Psoas muscle (tissue), 8 donors: ENCODE measurements around the gene IPO4. TPM values are rescaled to one million over a fixed set of nuclear protein-coding genes. Genes with fewer than 3 reads are reported as not detected.
A peak's percentile ranks its signal among the peaks of the same experiment; 100 is the strongest.
"Not testable (repeated sequence)": the region's sequence is repeated elsewhere in the genome, so short reads cannot be mapped to it uniquely, and the experiment has no call there.

ENCODE experiments used
- ATAC-seq, 4 donors: fragments of 200-7000 bp; cut with Tn5 transposase; one replicate each; pipeline ENCODE4 v1.9.1; 2020; ENCODE audit warnings: moderate library complexity in 3 of 4, mild to moderate bottlenecking in 2 of 4
- DNase-seq, 2 donors: peaks; one replicate each; pipeline ENCODE4 v3.0.0-alpha.2; 2020
- H3K27ac ChIP-seq: fragments of 200-600 bp; one replicate; pipeline ENCODE4 v1.8.0; 2022
- H3K27me3 ChIP-seq, 3 donors: fragments of 200-600 bp in 1 of 3; one replicate each; pipeline versions ENCODE4 v1.6.1 to v1.8.0; 2013 to 2022; ENCODE audit warnings: low read length in 2 of 3, mild to moderate bottlenecking in 2 of 3, moderate library complexity in 1 of 3; ENCODE audit not compliant: insufficient read depth in 3 of 3
- H3K36me3 ChIP-seq, 2 donors: fragments of 200-600 bp in 1 of 2; one replicate each; pipeline versions ENCODE4 v1.6.1 to v1.8.0; 2013 to 2022; ENCODE audit warnings: low read depth in 1 of 2, mild to moderate bottlenecking in 1 of 2, moderate library complexity in 1 of 2; ENCODE audit not compliant: insufficient read depth in 1 of 2
- H3K4me1 ChIP-seq: fragments of 200-600 bp; one replicate; pipeline ENCODE4 v1.8.0; 2022
- H3K4me3 ChIP-seq: fragments of 200-600 bp; one replicate; pipeline ENCODE4 v1.8.0; 2022; ENCODE audit warnings: mild to moderate bottlenecking
- H3K9me3 ChIP-seq: fragments of 200-600 bp; one replicate; pipeline ENCODE4 v1.8.0; 2022
- CTCF ChIP-seq: fragments of 200-600 bp; IDR thresholded peaks from one replicate; pipeline ENCODE4 v1.8.0; 2022; ENCODE audit warnings: antibody characterized with exemption
- WGBS, 3 donors: extraction: QIAGEN DNeasy Blood & Tissue Kit; methylation state at CpG; one replicate each; pipeline versions ENCODE4 v1.1.6 to v1.1.7; 2013; 5-methylcytosine and 5-hydroxymethylcytosine counted together
- intact Hi-C, 2 donors: fragments of 100-400 bp; cut with DNase I; formaldehyde crosslinking; loops; one replicate each; pipeline versions ENCODE4 v1.11.0 to v1.14.2; 2022
- polyA plus RNA-seq, 3 donors: library from polyadenylated mRNA; stranded (reverse); fragments of 200-250 nt; gene quantifications; one replicate each; pipeline ENCODE4 v1.2.3, GENCODE V29; 2013
- total RNA-seq, 4 donors: library from RNA; stranded (reverse); fragmentation: NEBNext Ultra II Directional in 2 of 4; extraction: Animal tissue kit (Norgen Biotek cat#: 25700) in 2 of 4; gene quantifications; one replicate each; pipeline versions ENCODE4 v1.2.1 to v1.2.4, GENCODE V29; 2021 to 2023
- donor health status: healthy with polysubstance abuse.
- donor health status: DM: no; HTN: no; CAD: no; lungs with moderate emphysema.
- donor health status: Bipolar disorder and iron deficiency.
- donor health status: healthy.
- donor health status: DM: yes; HTN: yes; CAD: no.
- donor health status: DM: no; HTN: no; CAD: no.
- donor health status: DM: no; HTN: no; CAD: no.
- donor health status: DM: yes; HTN: yes; CAD: no.

IPO4 gene
- total and polyA plus RNA-seq, 7 donors = 28.8 to 99.7 (median 62.4) TPM

- no peak for ATAC-seq
- DNase-seq = no peak
- 44 to 58% (median 53%) methylated on average over 1 of the region's 1 CpG for WGBS, 3 donors
- Histone ChIP-seq H3K27ac (no peak overlapping the region), H3K27me3 (no peaks in the 10 kb centered on the region), H3K4me1 (peaks cover 12% of the 10 kb centered on the region), H3K4me3 (no peak overlapping the region), H3K9me3 (no peaks in the 10 kb centered on the region), H3K36me3 (peaks cover 0 to 24% of the 10 kb centered on the region in 2 donors)
- intact Hi-C loops = no loop called here
- no peak for TF ChIP-seq CTCF
Observed at GRCh38 chr14:24226473-24226872, 37.9 kb upstream of the IPO4 start.

DNA sequence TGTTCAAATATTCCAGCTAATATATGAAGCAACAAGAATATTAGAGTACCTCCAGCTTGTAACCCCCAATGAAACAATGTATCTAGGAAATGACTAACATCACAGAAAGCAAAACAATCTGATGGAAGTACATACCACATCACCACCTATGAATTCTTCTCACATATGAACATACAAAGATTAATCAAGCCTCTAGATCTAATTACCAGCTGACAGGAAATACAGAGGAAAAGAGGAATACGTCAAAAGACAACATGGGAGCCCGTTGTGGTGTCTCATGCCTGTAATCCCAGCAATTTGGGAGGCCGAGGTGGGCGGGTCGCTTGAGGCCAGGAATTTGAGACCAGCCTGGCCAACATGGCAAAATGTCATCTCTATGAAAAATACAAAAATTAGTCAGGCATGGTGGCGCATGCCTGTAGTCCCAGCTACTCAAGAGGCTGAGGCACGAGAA lies 36.0 kb upstream of the IPO4 start:
- Histone ChIP-seq H3K4me3 (no peak overlapping the region), H3K36me3 (peaks cover 0 to 22% of the 10 kb centered on the region in 2 donors), H3K27ac (peak overlapping the region; percentile 53), H3K27me3 (no peaks in the 10 kb centered on the region), H3K9me3 (no peaks in the 10 kb centered on the region), H3K4me1 (peaks cover 3% of the 10 kb centered on the region)
- intact Hi-C loops = no loop called here
- no peak for TF ChIP-seq CTCF
- ATAC-seq (peak in 2 of 4 donors; percentile 31), DNase-seq (no peak)
- 61 to 74% (median 68%) methylated on average over 7 of the region's 7 CpGs for WGBS, 3 donors

DNA sequence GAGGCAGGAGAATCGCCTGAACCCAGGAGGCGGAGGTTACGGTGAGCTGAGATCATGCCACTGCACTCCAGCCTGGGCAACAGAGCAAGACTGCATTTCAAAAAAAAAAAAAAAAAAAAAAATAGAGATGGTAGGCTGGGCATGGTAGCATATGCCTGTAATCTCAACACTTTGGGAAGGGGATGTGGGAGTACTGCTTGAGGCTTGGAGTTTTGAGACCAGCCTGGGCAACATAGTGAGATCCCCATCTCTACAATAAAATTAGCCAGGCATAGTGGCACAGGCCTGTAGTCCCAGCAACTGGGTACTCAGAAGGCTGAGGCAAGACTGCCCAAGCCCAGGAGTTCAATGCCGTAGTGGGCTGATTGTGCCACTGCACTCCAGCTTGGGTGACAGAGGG lies 34.4 kb upstream of the IPO4 start:
- DNase-seq, H3K4me1 ChIP-seq, ATAC-seq, intact Hi-C loops, H3K27me3 ChIP-seq, H3K4me3 ChIP-seq, H3K27ac ChIP-seq, H3K9me3 ChIP-seq: not testable (repeated sequence)
- H3K36me3 ChIP-seq = peaks cover 0 to 16% of the 10 kb centered on the region in 2 donors
- 98 to 100% (median 99%) methylated on average over 4 of the region's 4 CpGs for WGBS, 3 donors

DNA sequence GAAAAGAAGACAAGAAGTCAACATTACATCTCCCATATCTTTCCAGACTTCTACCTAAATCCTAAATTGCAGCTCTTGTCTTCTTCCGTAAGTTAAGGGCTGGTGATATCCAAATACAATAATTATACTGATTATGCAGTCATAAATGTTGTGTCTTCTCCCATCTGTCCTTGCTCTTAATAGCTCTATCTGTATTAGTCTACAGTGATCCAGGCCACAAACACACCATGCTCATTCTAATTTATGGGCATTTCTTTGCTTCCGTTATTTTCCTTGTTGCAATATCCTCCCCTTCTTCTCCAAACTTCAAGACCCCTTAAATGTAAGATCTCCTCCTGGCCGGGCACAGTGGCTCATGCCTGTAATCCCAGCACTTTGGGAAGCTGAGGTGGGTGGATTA lies 30.9 kb upstream of the IPO4 start:
- Histone ChIP-seq H3K36me3 (peaks cover 3 to 21% of the 10 kb centered on the region in 2 donors), H3K4me3 (no peak overlapping the region), H3K27ac (no peak overlapping the region), H3K4me1 (peaks cover 8% of the 10 kb centered on the region), H3K27me3 (no peaks in the 10 kb centered on the region), H3K9me3 (no peaks in the 10 kb centered on the region)
- 55 to 61% (median 58%) methylated on average over 3 of the region's 3 CpGs for WGBS, 3 donors
- no peak for DNase-seq
- intact Hi-C loops = no loop called here
- no peak for TF ChIP-seq CTCF
- no peak for ATAC-seq

DNA sequence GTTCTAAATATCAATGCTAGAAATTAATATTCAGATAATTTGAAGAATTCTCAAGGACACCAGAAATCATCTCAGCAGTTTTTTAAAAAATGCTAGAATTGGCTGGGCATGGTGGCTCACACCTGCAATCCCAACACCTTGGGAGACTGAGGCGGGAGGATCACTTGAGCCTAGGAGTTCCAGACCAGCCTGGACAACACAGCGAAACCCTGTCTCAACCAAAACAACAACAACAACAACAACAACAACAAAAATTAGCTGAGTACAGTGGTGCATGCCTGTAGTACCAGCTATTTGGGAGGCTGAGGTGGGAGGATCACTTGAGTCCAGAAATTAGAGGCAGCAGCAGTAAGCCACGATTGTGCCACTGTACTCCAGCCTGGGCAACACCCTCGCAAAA lies 30.5 kb upstream of the IPO4 start:
- Histone ChIP-seq H3K4me3 (no peak overlapping the region), H3K36me3 (peaks cover 3 to 21% of the 10 kb centered on the region in 2 donors), H3K4me1 (peaks cover 8% of the 10 kb centered on the region), H3K27me3 (no peaks in the 10 kb centered on the region), H3K27ac (no peak overlapping the region), H3K9me3 (no peaks in the 10 kb centered on the region)
- WGBS, 3 donors = 89 to 95% (median 90%) methylated on average over 4 of the region's 4 CpGs
- intact Hi-C loops = no loop called here
- no peak for TF ChIP-seq CTCF
- no peak for DNase-seq
- ATAC-seq = no peak

GRCh38 chr14:24216876-24217275 lies 28.3 kb upstream of the IPO4 start:
- 90 to 100% (median 95%) methylated on average over 1 of the region's 1 CpG for WGBS, 3 donors
- ATAC-seq, intact Hi-C loops: not testable (repeated sequence)

More at GRCh38 chr14:24216876-24217275, 28.3 kb upstream of the IPO4 start:
- H3K4me1 ChIP-seq = peaks cover 19% of the 10 kb centered on the region
- H3K36me3 ChIP-seq = peaks cover 3 to 21% of the 10 kb centered on the region in 2 donors
- H3K4me3 ChIP-seq, H3K27ac ChIP-seq, DNase-seq, H3K9me3 ChIP-seq, H3K27me3 ChIP-seq: not testable (repeated sequence)
